Vagina (tissue), 2 donors: ENCODE results near the gene ANO1. TPM values are rescaled to one million over a fixed set of nuclear protein-coding genes. Genes with fewer than 3 reads are reported as not detected.
A peak's percentile ranks its signal among the peaks of the same experiment; 100 is the strongest.

Experiments
- DNase-seq, 2 donors: peaks; one replicate each; pipeline ENCODE4 v3.0.0-alpha.2; 2017; ENCODE audit errors: extremely low spot score in 2 of 2
- H3K27ac ChIP-seq: fragments of 200-600 bp; sonication (generic); one replicate; pipeline ENCODE4 v1.5.1; 2019
- H3K27me3 ChIP-seq: fragments of 200-600 bp; sonication (generic); one replicate; pipeline ENCODE4 v1.5.1; 2019
- H3K36me3 ChIP-seq, 2 donors: fragments of 200-600 bp; sonication (generic); one replicate each; pipeline ENCODE4 v1.5.1; 2017 to 2019
- H3K4me1 ChIP-seq: fragments of 200-600 bp; sonication (generic); one replicate; pipeline ENCODE4 v1.5.1; 2019
- H3K4me3 ChIP-seq, 2 donors: fragments of 200-600 bp; sonication (generic); 1 replicate in 1 of 2; 2 replicates in 1 of 2; pipeline ENCODE4 v1.5.1; 2016 to 2019
- H3K9me3 ChIP-seq: fragments of 200-600 bp; sonication (generic); one replicate; pipeline ENCODE4 v1.5.1; 2019
- POLR2A ChIP-seq, 2 donors: fragments of 450-650 bp; IDR thresholded peaks; one replicate each; pipeline ENCODE4 v1.6.1; 2017; ENCODE audit warnings: antibody characterized with exemption in 2 of 2, mild to moderate bottlenecking in 2 of 2, moderate library complexity in 2 of 2
- POLR2AphosphoS5 ChIP-seq, 2 donors: sonication (generic); formaldehyde crosslinking; IDR thresholded peaks; one replicate each; pipeline ENCODE4 v1.9.0; 2017; ENCODE audit warnings: antibody characterized with exemption in 2 of 2, mild to moderate bottlenecking in 2 of 2, low read depth in 1 of 2; ENCODE audit not compliant: insufficient read depth in 1 of 2
- intact Hi-C: fragments of 100-400 bp; cut with DNase I; formaldehyde crosslinking; loops from one replicate; pipeline ENCODE4 v1.15.1; 2023
- total RNA-seq: library from RNA; depleted of rRNA; stranded (reverse); fragments of >200 nt; gene quantifications from one replicate; pipeline ENCODE4 v1.2.3, GENCODE V29; 2016
- TF ChIP-seq, protein P1 (sequence below), 3 experiments: fragments of 450-650 bp in 2 of 3; fragments of 200-600 bp in 1 of 3; sonication (generic) in 1 of 3; IDR thresholded peaks; one replicate each; pipeline ENCODE4 v1.5.1; 2017 to 2019; ENCODE audit warnings: antibody characterized with exemption in 3 of 3, mild to moderate bottlenecking in 2 of 3, moderate library complexity in 2 of 3

Gene ANO1
- total RNA-seq, 1 donor from 2014 or later: 40.8 TPM

GRCh38 chr11:70067591-70068341, 10.4 kb upstream of the ANO1 start:
- DNase-seq: peak; percentile 75 to 87
- TF ChIP-seq, protein P1, sequence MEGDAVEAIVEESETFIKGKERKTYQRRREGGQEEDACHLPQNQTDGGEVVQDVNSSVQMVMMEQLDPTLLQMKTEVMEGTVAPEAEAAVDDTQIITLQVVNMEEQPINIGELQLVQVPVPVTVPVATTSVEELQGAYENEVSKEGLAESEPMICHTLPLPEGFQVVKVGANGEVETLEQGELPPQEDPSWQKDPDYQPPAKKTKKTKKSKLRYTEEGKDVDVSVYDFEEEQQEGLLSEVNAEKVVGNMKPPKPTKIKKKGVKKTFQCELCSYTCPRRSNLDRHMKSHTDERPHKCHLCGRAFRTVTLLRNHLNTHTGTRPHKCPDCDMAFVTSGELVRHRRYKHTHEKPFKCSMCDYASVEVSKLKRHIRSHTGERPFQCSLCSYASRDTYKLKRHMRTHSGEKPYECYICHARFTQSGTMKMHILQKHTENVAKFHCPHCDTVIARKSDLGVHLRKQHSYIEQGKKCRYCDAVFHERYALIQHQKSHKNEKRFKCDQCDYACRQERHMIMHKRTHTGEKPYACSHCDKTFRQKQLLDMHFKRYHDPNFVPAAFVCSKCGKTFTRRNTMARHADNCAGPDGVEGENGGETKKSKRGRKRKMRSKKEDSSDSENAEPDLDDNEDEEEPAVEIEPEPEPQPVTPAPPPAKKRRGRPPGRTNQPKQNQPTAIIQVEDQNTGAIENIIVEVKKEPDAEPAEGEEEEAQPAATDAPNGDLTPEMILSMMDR (IDR thresholded peaks at IDR 0.05): no peak
- TF ChIP-seq POLR2A (IDR thresholded peaks at IDR 0.05) (no peak), POLR2AphosphoS5 (IDR thresholded peaks at IDR 0.05; ENCODE audit: insufficient read depth in 1 of 2, low read depth in 1 of 2) (no peak)
- peaks cover 21% of the 10 kb centered on the region for H3K4me1 ChIP-seq
- H3K36me3 ChIP-seq: no peaks in the 10 kb centered on the region
- no peak overlapping the region for H3K4me3 ChIP-seq
- H3K9me3 ChIP-seq: no peaks in the 10 kb centered on the region
- no peak overlapping the region for H3K27ac ChIP-seq
- no peaks in the 10 kb centered on the region for H3K27me3 ChIP-seq
- intact Hi-C loops: no loop called here

DNA sequence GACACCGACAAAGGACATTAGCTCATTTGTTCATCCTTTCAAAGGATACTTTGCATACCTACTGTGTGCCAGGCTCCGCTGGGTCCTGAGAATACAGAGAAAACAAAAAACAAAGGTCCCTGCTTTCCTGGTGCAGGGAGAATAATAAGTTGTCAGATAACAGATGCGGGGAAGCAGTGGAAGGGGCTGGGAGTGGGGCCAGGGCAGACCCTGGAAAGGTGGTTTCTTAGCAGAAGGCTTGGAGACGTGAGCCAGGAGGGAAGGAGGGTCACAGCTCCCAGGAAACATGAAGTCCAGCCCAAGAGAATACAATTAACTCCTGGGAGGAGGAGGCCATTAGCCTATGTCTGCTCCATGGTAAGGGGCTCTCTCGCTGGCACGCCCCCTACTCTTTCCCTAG, 9.8 kb upstream of the ANO1 start:
- no peaks in the 10 kb centered on the region for H3K9me3 ChIP-seq
- peak; percentile 74 to 85 for DNase-seq
- intact Hi-C loops: no loop called here
- H3K27me3 ChIP-seq: no peaks in the 10 kb centered on the region
- no peaks in the 10 kb centered on the region for H3K36me3 ChIP-seq
- H3K27ac ChIP-seq: no peak overlapping the region
- H3K4me1 ChIP-seq: peaks cover 16% of the 10 kb centered on the region
- H3K4me3 ChIP-seq: no peak overlapping the region
- no peak for TF ChIP-seq POLR2AphosphoS5 (IDR thresholded peaks at IDR 0.05; ENCODE audit: insufficient read depth in 1 of 2, low read depth in 1 of 2)

DNA sequence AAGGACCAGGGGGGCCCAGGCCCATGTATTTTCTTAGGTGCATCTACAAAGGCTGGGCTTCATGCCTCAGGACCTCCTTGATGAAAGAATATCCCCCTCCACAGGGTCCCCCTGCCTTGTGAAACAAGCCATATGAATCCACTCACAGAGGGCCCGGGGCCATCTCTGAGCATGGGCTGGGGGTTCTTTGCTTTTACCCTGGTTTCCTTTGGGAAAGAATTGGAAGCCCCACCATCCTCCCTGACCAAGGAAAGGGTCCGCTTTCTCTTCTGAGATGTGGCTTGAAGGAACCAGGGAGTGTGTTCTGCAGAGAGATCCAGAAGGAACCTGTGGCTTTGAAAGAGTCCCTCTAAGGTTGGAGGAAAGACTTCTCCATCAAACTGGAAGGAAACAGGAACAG, 9.2 kb upstream of the ANO1 start:
- no peaks in the 10 kb centered on the region for H3K9me3 ChIP-seq
- H3K4me3 ChIP-seq: no peak overlapping the region
- no peaks in the 10 kb centered on the region for H3K27me3 ChIP-seq
- no peak overlapping the region for H3K27ac ChIP-seq
- DNase-seq: peak; percentile 52 to 54
- no peak for TF ChIP-seq POLR2A (IDR thresholded peaks at IDR 0.05)
- TF ChIP-seq, protein P1 (IDR thresholded peaks at IDR 0.05): no peak
- no peak for TF ChIP-seq POLR2AphosphoS5 (IDR thresholded peaks at IDR 0.05; ENCODE audit: insufficient read depth in 1 of 2, low read depth in 1 of 2)
- no peaks in the 10 kb centered on the region for H3K36me3 ChIP-seq
- intact Hi-C loops: no loop called here
- peaks cover 15% of the 10 kb centered on the region for H3K4me1 ChIP-seq

GRCh38 chr11:70070706-70071105, 7.4 kb upstream of the ANO1 start:
- H3K4me1 ChIP-seq: no peaks in the 10 kb centered on the region
- H3K27me3 ChIP-seq: no peaks in the 10 kb centered on the region
- no peak overlapping the region for H3K4me3 ChIP-seq
- no peak overlapping the region for H3K27ac ChIP-seq
- peak in 1 of 2 donors; percentile 58 for DNase-seq
- H3K36me3 ChIP-seq: no peaks in the 10 kb centered on the region
- no peaks in the 10 kb centered on the region for H3K9me3 ChIP-seq
- TF ChIP-seq POLR2AphosphoS5 (IDR thresholded peaks at IDR 0.05; ENCODE audit: insufficient read depth in 1 of 2, low read depth in 1 of 2) (no peak), POLR2A (IDR thresholded peaks at IDR 0.05) (no peak)
- TF ChIP-seq, protein P1 (IDR thresholded peaks at IDR 0.05): no peak
- intact Hi-C loops: no loop called here

DNA sequence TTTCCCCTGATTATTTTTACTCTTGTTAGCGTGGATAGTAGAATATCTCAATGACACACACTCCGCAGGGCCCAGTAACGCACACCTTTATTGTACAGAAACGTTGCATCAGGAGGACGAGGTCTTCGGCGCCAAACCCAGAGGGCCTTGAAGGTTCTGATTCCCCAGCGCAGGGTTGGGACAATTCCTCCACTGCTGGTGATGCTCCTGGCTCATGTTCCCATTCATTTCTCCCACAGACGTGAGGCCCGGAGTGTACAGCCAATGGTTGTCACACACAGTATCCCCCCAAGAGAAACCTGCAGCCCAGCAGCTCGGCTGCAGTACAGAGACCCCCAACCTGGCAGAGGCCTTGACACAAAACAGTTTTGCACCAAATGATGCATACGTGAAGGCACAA, 6.1 kb upstream of the ANO1 start:
- no peaks in the 10 kb centered on the region for H3K9me3 ChIP-seq
- no peaks in the 10 kb centered on the region for H3K36me3 ChIP-seq
- intact Hi-C loops: no loop called here
- no peaks in the 10 kb centered on the region for H3K27me3 ChIP-seq
- no peaks in the 10 kb centered on the region for H3K4me1 ChIP-seq
- TF ChIP-seq, protein P1 (IDR thresholded peaks at IDR 0.05): no peak
- peak in 1 of 2 donors; percentile 67 for DNase-seq
- no peak overlapping the region for H3K4me3 ChIP-seq
- H3K27ac ChIP-seq: no peak overlapping the region
